Measurements from ENCODE around the gene SHISA3. TPM values are rescaled to one million over a fixed set of nuclear protein-coding genes. Genes with fewer than 3 reads are reported as not detected.

The SHISA3 gene
- total RNA-seq, 2 experiments from 2014 or later = 0.38 TPM; not detected in 1

GRCh38 chr4:42390622-42391354 is 6.5 kb upstream of the SHISA3 start:
- Histone ChIP-seq H3K4me2 (ENCODE audit: low read length) (peak overlapping the region; percentile 25), H3K4me3 (ENCODE audit: low read depth, low read length, poor library complexity, severe bottlenecking) (no peak overlapping the region), H3K27ac (ENCODE audit: low read depth, low read length, poor library complexity, severe bottlenecking) (no peak overlapping the region), H3K4me1 (ENCODE audit: insufficient read depth, low read length, poor library complexity, severe bottlenecking) (peaks cover 4% of the 10 kb centered on the region), H2AFZ (ENCODE audit: low read length) (peak overlapping the region; percentile 55; the same call in 1 of the 2 replicates), H3K9me2 (ENCODE audit: insufficient read depth, low read length) (no peaks in the 10 kb centered on the region; the same call in 1 of the 2 replicates), H3K79me2 (ENCODE audit: insufficient read depth, low read depth, low read length) (no peaks in the 10 kb centered on the region), H4K20me1 (ENCODE audit: insufficient read depth, low read length) (no peaks in the 10 kb centered on the region), H3K36me3 (ENCODE audit: insufficient read depth, low read length) (no peaks in the 10 kb centered on the region), H3K9me3 (ENCODE audit: low read length) (no peaks in the 10 kb centered on the region)
- peak; percentile 14 for DNase-seq (ENCODE audit: low spot score)
- ChIA-PET POLR2A (no interaction called here), CTCF (ENCODE audit: unreplicated experiment) (no interaction called here)
- no TSS peak for BruUV-seq (replicated peaks)
- intact Hi-C loops (cut with micrococcal nuclease; ENCODE audit: unreplicated experiment) = no loop called here
- TF ChIP-seq EZH2phosphoT487 (IDR thresholded peaks at IDR 0.05; ENCODE audit: borderline replicate concordance, low read depth, low read length) = no peak
- TF ChIP-seq, protein P1, sequence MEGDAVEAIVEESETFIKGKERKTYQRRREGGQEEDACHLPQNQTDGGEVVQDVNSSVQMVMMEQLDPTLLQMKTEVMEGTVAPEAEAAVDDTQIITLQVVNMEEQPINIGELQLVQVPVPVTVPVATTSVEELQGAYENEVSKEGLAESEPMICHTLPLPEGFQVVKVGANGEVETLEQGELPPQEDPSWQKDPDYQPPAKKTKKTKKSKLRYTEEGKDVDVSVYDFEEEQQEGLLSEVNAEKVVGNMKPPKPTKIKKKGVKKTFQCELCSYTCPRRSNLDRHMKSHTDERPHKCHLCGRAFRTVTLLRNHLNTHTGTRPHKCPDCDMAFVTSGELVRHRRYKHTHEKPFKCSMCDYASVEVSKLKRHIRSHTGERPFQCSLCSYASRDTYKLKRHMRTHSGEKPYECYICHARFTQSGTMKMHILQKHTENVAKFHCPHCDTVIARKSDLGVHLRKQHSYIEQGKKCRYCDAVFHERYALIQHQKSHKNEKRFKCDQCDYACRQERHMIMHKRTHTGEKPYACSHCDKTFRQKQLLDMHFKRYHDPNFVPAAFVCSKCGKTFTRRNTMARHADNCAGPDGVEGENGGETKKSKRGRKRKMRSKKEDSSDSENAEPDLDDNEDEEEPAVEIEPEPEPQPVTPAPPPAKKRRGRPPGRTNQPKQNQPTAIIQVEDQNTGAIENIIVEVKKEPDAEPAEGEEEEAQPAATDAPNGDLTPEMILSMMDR (conservative IDR thresholded peaks at IDR 0.05; ENCODE audit: low read length) = no peak

DNA sequence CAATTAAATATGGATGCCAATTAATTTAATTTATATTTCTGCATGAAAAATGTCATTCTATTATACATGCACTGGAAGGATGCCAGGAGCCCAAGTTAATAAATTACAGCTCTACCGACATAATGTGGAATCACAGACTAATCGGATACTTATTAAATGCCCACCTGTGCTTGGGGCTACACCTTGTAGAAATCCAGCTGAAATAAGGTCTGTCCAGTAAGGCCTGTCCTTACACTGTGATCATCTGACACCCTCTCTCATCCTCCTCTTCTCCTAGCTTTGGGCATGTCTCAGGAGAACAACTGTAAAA is 6.0 kb upstream of the SHISA3 start:
- Histone ChIP-seq H3K27ac (ENCODE audit: low read depth, low read length, poor library complexity, severe bottlenecking) (no peak overlapping the region), H3K4me3 (ENCODE audit: low read depth, low read length, poor library complexity, severe bottlenecking) (no peak overlapping the region), H2AFZ (ENCODE audit: low read length) (peak overlapping the region; percentile 55; the same call in 1 of the 2 replicates), H3K4me2 (ENCODE audit: low read length) (no peak overlapping the region), H3K79me2 (ENCODE audit: insufficient read depth, low read depth, low read length) (no peaks in the 10 kb centered on the region), H4K20me1 (ENCODE audit: insufficient read depth, low read length) (no peaks in the 10 kb centered on the region), H3K9me2 (ENCODE audit: insufficient read depth, low read length) (no peaks in the 10 kb centered on the region; the same call in 1 of the 2 replicates), H3K4me1 (ENCODE audit: insufficient read depth, low read length, poor library complexity, severe bottlenecking) (peaks cover 4% of the 10 kb centered on the region), H3K36me3 (ENCODE audit: insufficient read depth, low read length) (no peaks in the 10 kb centered on the region), H3K9me3 (ENCODE audit: low read length) (no peaks in the 10 kb centered on the region)
- TF ChIP-seq, protein P1 (conservative IDR thresholded peaks at IDR 0.05; ENCODE audit: low read length) = no peak
- TF ChIP-seq EZH2phosphoT487 (IDR thresholded peaks at IDR 0.05; ENCODE audit: borderline replicate concordance, low read depth, low read length) = no peak
- BruUV-seq (replicated peaks) = no TSS peak
- CTCF ChIA-PET (ENCODE audit: unreplicated experiment) = no interaction called here
- DNase-seq (ENCODE audit: low spot score) = no peak
- intact Hi-C loops (cut with micrococcal nuclease; ENCODE audit: unreplicated experiment) = no loop called here
- POLR2A ChIA-PET = interaction anchor here (0.7 kb wide), 1 partner anchor 21 kb away, joined by 3 read pairs; no protein-coding TSS in a partner anchor

DNA sequence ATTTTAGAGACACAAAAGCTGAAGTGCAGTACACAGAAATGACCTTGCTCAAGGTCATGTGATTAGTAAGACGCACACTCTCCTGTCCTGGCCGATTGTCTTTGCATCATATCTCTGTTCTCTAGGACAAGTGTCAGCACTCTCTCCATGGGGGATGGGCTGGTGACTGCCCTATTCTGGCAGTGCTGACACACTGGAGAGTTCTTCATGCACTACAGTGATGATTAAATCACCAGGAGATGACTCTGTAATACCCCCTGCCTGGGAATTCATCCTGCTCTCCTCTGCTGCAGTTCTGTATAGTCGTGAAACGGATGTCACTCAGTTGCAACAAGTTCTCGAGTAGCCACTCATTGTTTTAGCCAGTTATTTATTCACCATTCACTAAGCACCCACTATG is 5.3 kb upstream of the SHISA3 start:
- ChIA-PET CTCF (ENCODE audit: unreplicated experiment) (no interaction called here), POLR2A (interaction anchor here (0.7 kb wide), 1 partner anchor 22 kb away, joined by 3 read pairs; no protein-coding TSS in a partner anchor)
- no TSS peak for BruUV-seq (replicated peaks)
- no peak for DNase-seq (ENCODE audit: low spot score)
- Histone ChIP-seq H3K4me2 (ENCODE audit: low read length) (no peak overlapping the region), H2AFZ (ENCODE audit: low read length) (no peak overlapping the region), H3K4me3 (ENCODE audit: low read depth, low read length, poor library complexity, severe bottlenecking) (no peak overlapping the region), H3K27ac (ENCODE audit: low read depth, low read length, poor library complexity, severe bottlenecking) (no peak overlapping the region), H3K36me3 (ENCODE audit: insufficient read depth, low read length) (no peaks in the 10 kb centered on the region), H3K79me2 (ENCODE audit: insufficient read depth, low read depth, low read length) (no peaks in the 10 kb centered on the region), H4K20me1 (ENCODE audit: insufficient read depth, low read length) (no peaks in the 10 kb centered on the region), H3K9me3 (ENCODE audit: low read length) (no peaks in the 10 kb centered on the region), H3K4me1 (ENCODE audit: insufficient read depth, low read length, poor library complexity, severe bottlenecking) (peaks cover 4% of the 10 kb centered on the region), H3K9me2 (ENCODE audit: insufficient read depth, low read length) (no peaks in the 10 kb centered on the region)
- intact Hi-C loops (cut with micrococcal nuclease; ENCODE audit: unreplicated experiment) = no loop called here
- TF ChIP-seq, protein P1 (conservative IDR thresholded peaks at IDR 0.05; ENCODE audit: low read length) = no peak
- no peak for TF ChIP-seq EZH2phosphoT487 (IDR thresholded peaks at IDR 0.05; ENCODE audit: borderline replicate concordance, low read depth, low read length)
